Adrenal gland (tissue), 12 donors: ENCODE results near the gene SEMA5A. TPM values are rescaled to one million over a fixed set of nuclear protein-coding genes. Genes with fewer than 3 reads are reported as not detected.

Experiments used
- DNase-seq, 7 donors: peaks; one replicate each; pipeline ENCODE4 v3.0.0-alpha.2; 2019 to 2020
- H3K27ac ChIP-seq, 5 donors: fragments of 200-600 bp; sonication (generic) in 4 of 5; 1 replicate in 3 of 5; 2 replicates in 2 of 5; pipeline versions ENCODE4 v1.5.1 to v1.8.0; 2016 to 2020; ENCODE audit warnings: mild to moderate bottlenecking in 1 of 5
- H3K27me3 ChIP-seq: fragments of 200-600 bp; 2 replicates; pipeline ENCODE4 v1.8.0; 2021
- H3K36me3 ChIP-seq, 2 donors: fragments of 200-600 bp; replicated peaks in 1 of 2; 1 replicate in 1 of 2; 2 replicates in 1 of 2; pipeline versions ENCODE4 v1.5.1 to v1.8.0; 2018 to 2022
- H3K4me1 ChIP-seq, 2 donors: fragments of 200-600 bp; replicated peaks in 1 of 2; 1 replicate in 1 of 2; 2 replicates in 1 of 2; pipeline versions ENCODE4 v1.5.1 to v1.8.0; 2018 to 2021
- H3K4me3 ChIP-seq, 4 donors: fragments of 200-600 bp; sonication (generic) in 3 of 4; one replicate each; pipeline ENCODE4 v1.5.1; 2016 to 2018
- H3K9me3 ChIP-seq, 3 donors: fragments of 200-600 bp; sonication (generic) in 1 of 3; replicated peaks in 1 of 3; 1 replicate in 2 of 3; 2 replicates in 1 of 3; pipeline versions ENCODE4 v1.5.1 to v1.8.0; 2016 to 2021
- POLR2A ChIP-seq, 2 donors: fragments of 450-650 bp; IDR thresholded peaks; one replicate each; pipeline ENCODE4 v1.6.1; 2017; ENCODE audit warnings: antibody characterized with exemption in 2 of 2, mild to moderate bottlenecking in 2 of 2, moderate library complexity in 1 of 2
- WGBS, 4 donors: extraction: QIAGEN DNeasy Blood & Tissue Kit in 2 of 4; methylation state at CpG; one replicate each; pipeline versions ENCODE4 v1.1.5 to v1.1.7; 2013 to 2017; 5-methylcytosine and 5-hydroxymethylcytosine counted together
- intact Hi-C, 2 donors: fragments of 100-400 bp; cut with DNase I; formaldehyde crosslinking; loops; one replicate each; pipeline versions ENCODE4 v1.14.1 to v1.15.0; 2022 to 2023
- polyA plus RNA-seq, 3 donors: library from polyadenylated mRNA; stranded (reverse); fragments of 200-250 nt in 2 of 3; fragments of 350-450 nt in 1 of 3; fragmentation: Illumina TruSeq in 1 of 3; extraction: RNeasy Lipid Tissue Mini Kit (QIAGEN cat#74804) in 1 of 3; gene quantifications; one replicate each; pipeline ENCODE4 v1.2.3, GENCODE V29; 2013 to 2014
- total RNA-seq, 9 donors: library from RNA; depleted of rRNA in 4 of 9; stranded (reverse); fragments of >200 nt in 4 of 9; fragments of 120-200 nt in 1 of 9; fragmentation: NEBNext Ultra II Directional in 1 of 9; extraction: Animal tissue kit (Norgen Biotek cat#: 25700) in 1 of 9; gene quantifications; one replicate each; pipeline versions ENCODE4 v1.1.0 to v1.2.4, GENCODE V29; 2013 to 2023
- TF ChIP-seq, protein P1 (sequence below), 6 experiments: fragments of 450-650 bp in 4 of 6; fragments of 200-600 bp in 2 of 6; sonication (generic) in 1 of 6; IDR thresholded peaks; 1 replicate in 5 of 6; 2 replicates in 1 of 6; pipeline versions ENCODE4 v1.5.1 to v1.8.0; 2016 to 2021; ENCODE audit warnings: antibody characterized with exemption in 6 of 6, mild to moderate bottlenecking in 2 of 6, moderate library complexity in 1 of 6
- donor health status: healthy with polysubstance abuse.
- donor health status: Bipolar disorder and iron deficiency.
- donor health status: DM: yes; HTN: yes; CAD: no.
- donor health status: DM: no; HTN: no; CAD: no.
- donor health status: DM: no; HTN: no; CAD: no.
- donor health status: DM: yes; HTN: yes; CAD: no.

The SEMA5A gene
- total and polyA plus RNA-seq, 12 donors: 0.40 to 6.0 (median 2.6) TPM

- Histone ChIP-seq H3K4me3 (no peak overlapping the region), H3K36me3 (no peaks in the 10 kb centered on the region), H3K27me3 (peaks cover 4% of the 10 kb centered on the region), H3K27ac (no peak overlapping the region), H3K4me1 (no peaks in the 10 kb centered on the region), H3K9me3 (no peaks in the 10 kb centered on the region)
- WGBS, 4 donors: 87 to 95% (median 91%) methylated on average over 8 of the region's 8 CpGs
- no peak for DNase-seq
- intact Hi-C loops: no loop called here
- TF ChIP-seq, protein P1, sequence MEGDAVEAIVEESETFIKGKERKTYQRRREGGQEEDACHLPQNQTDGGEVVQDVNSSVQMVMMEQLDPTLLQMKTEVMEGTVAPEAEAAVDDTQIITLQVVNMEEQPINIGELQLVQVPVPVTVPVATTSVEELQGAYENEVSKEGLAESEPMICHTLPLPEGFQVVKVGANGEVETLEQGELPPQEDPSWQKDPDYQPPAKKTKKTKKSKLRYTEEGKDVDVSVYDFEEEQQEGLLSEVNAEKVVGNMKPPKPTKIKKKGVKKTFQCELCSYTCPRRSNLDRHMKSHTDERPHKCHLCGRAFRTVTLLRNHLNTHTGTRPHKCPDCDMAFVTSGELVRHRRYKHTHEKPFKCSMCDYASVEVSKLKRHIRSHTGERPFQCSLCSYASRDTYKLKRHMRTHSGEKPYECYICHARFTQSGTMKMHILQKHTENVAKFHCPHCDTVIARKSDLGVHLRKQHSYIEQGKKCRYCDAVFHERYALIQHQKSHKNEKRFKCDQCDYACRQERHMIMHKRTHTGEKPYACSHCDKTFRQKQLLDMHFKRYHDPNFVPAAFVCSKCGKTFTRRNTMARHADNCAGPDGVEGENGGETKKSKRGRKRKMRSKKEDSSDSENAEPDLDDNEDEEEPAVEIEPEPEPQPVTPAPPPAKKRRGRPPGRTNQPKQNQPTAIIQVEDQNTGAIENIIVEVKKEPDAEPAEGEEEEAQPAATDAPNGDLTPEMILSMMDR (IDR thresholded peaks at IDR 0.05): no peak
- TF ChIP-seq POLR2A (IDR thresholded peaks at IDR 0.05): no peak
Observed at GRCh38 chr5:9497347-9497746, 48.5 kb downstream of the SEMA5A start.

- intact Hi-C loops: no loop called here
- TF ChIP-seq, protein P1 (IDR thresholded peaks at IDR 0.05): no peak
- no peak for TF ChIP-seq POLR2A (IDR thresholded peaks at IDR 0.05)
- WGBS, 4 donors: 63 to 90% (median 76%) methylated on average over 1 of the region's 1 CpG
- Histone ChIP-seq H3K27me3 (peaks cover 4% of the 10 kb centered on the region), H3K4me1 (no peaks in the 10 kb centered on the region), H3K4me3 (no peak overlapping the region), H3K27ac (no peak overlapping the region), H3K36me3 (no peaks in the 10 kb centered on the region), H3K9me3 (no peaks in the 10 kb centered on the region)
- no peak for DNase-seq
Observed at GRCh38 chr5:9496801-9497200, 49.1 kb downstream of the SEMA5A start.

DNA sequence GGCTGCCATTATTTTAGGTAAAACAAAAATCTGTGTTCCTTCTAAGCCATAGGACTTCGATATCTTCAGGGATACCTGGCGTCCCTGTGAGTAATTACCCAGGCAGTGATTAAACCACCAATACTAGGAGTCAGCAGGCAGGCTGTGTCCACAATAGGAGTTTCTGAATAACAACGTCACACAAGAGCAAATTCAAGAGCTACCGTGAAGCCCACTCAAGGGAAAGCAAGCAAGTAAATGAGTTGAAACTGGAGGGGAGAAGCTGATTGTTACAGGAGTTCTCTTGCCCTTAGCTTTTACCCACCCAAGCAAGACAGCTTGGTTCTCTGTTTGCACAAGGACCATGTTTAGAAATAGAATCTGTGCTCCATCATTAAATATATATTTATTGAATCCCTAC, 50.8 kb downstream of the SEMA5A start:
- no peak for TF ChIP-seq POLR2A (IDR thresholded peaks at IDR 0.05)
- TF ChIP-seq, protein P1 (IDR thresholded peaks at IDR 0.05): no peak

DNA sequence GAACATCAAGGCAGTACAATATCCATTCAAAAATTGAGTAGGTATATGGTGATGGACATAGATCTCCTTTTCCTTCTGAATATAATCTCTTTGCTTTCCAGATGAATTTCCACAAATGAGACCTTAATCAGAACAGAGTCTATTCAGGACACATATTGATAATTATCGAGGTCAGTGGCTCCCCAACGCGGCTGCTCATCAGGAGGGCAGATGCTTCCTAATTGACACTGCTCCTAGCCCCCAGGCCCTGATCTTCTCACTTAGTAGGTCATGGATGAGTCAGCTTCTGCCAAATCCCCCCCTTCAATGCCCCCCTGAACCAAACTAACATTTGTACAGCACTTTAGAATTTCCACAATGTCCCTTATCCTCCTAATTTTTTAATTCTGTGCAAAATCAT, 51.6 kb downstream of the SEMA5A start:
- H3K36me3 ChIP-seq: no peaks in the 10 kb centered on the region
- DNase-seq: no peak
- H3K4me3 ChIP-seq: no peak overlapping the region
- no peak overlapping the region for H3K27ac ChIP-seq
- 83 to 91% (median 87%) methylated on average over 3 of the region's 3 CpGs for WGBS, 4 donors
- H3K27me3 ChIP-seq: no peaks in the 10 kb centered on the region
- intact Hi-C loops: no loop called here
- no peaks in the 10 kb centered on the region for H3K9me3 ChIP-seq
- TF ChIP-seq POLR2A (IDR thresholded peaks at IDR 0.05): no peak
- TF ChIP-seq, protein P1 (IDR thresholded peaks at IDR 0.05): no peak
- H3K4me1 ChIP-seq: no peaks in the 10 kb centered on the region

More for the DNA sequence above, 50.8 kb downstream of the SEMA5A start:
- Histone ChIP-seq H3K36me3 (no peaks in the 10 kb centered on the region), H3K4me3 (no peak overlapping the region), H3K27ac (no peak overlapping the region), H3K27me3 (no peaks in the 10 kb centered on the region), H3K4me1 (no peaks in the 10 kb centered on the region), H3K9me3 (no peaks in the 10 kb centered on the region)
- WGBS, 4 donors: 69 to 91% (median 85%) methylated on average over 4 of the region's 4 CpGs
- intact Hi-C loops: no loop called here
- no peak for DNase-seq
